Lung (tissue), 12 donors: ENCODE results near the gene TRPM4. TPM values are rescaled to one million over a fixed set of nuclear protein-coding genes. Genes with fewer than 3 reads are reported as not detected.

ENCODE experiments used
- ATAC-seq: fragments of 200-7000 bp; cut with Tn5 transposase; one replicate; pipeline ENCODE4 v1.9.1; 2020; ENCODE audit warnings: moderate number of reproducible peaks; ENCODE audit not compliant: insufficient read depth, low FRiP score
- DNase-seq, 3 donors: peaks; one replicate each; pipeline ENCODE4 v3.0.0-alpha.2; 2013 to 2017
- H3K27ac ChIP-seq, 2 donors: one replicate each; pipeline ENCODE4 v1.5.1; 2013; ENCODE audit warnings: mild to moderate bottlenecking in 2 of 2, moderate library complexity in 2 of 2, control low read depth in 1 of 2, inconsistent platforms in 1 of 2, low read depth in 1 of 2, low read length in 1 of 2
- H3K27me3 ChIP-seq, 3 donors: one replicate each; pipeline ENCODE4 v1.5.1; 2013; ENCODE audit warnings: low read length in 2 of 3; ENCODE audit not compliant: control insufficient read depth in 3 of 3, insufficient read depth in 3 of 3
- H3K36me3 ChIP-seq, 4 donors: one replicate each; pipeline ENCODE4 v1.5.1; 2013; ENCODE audit warnings: low read length in 4 of 4, mild to moderate bottlenecking in 1 of 4, moderate library complexity in 1 of 4; ENCODE audit not compliant: control insufficient read depth in 4 of 4, insufficient read depth in 4 of 4
- H3K4me1 ChIP-seq, 5 donors: one replicate each; pipeline ENCODE4 v1.5.1; 2013; ENCODE audit warnings: low read length in 5 of 5, mild to moderate bottlenecking in 2 of 5, moderate library complexity in 1 of 5; ENCODE audit not compliant: control insufficient read depth in 5 of 5, insufficient read depth in 5 of 5
- H3K4me3 ChIP-seq: one replicate; pipeline ENCODE4 v1.5.1; 2013; ENCODE audit warnings: mild to moderate bottlenecking, control low read depth, moderate library complexity
- H3K9ac ChIP-seq, 2 donors: one replicate each; pipeline ENCODE4 v1.5.1; 2013; ENCODE audit warnings: low read length in 2 of 2, control low read depth in 1 of 2; ENCODE audit not compliant: insufficient read depth in 1 of 2
- H3K9me3 ChIP-seq, 4 donors: one replicate each; pipeline ENCODE4 v1.5.1; 2013; ENCODE audit warnings: low read length in 3 of 4, mild to moderate bottlenecking in 1 of 4, moderate library complexity in 1 of 4; ENCODE audit not compliant: control insufficient read depth in 4 of 4, insufficient read depth in 3 of 4
- CTCF ChIP-seq: IDR thresholded peaks from 2 replicates; pipeline ENCODE4 v1.5.1; 2012; ENCODE audit warnings: mild to moderate bottlenecking; ENCODE audit errors: control extremely low read depth, extremely low read depth
- WGBS, 2 donors: extraction: QIAGEN DNeasy Blood & Tissue Kit; methylation state at CpG; one replicate each; pipeline ENCODE4 v1.1.7; 2013; 5-methylcytosine and 5-hydroxymethylcytosine counted together
- polyA plus RNA-seq, 2 donors: library from polyadenylated mRNA; stranded (reverse); fragments of 200-250 nt; gene quantifications; one replicate each; pipeline ENCODE4 v1.2.1, GENCODE V29; 2013
- total RNA-seq, 2 donors: library from RNA; depleted of rRNA in 1 of 2; stranded (reverse); fragments of >200 nt in 1 of 2; gene quantifications; one replicate each; pipeline ENCODE4 v1.2.1, GENCODE V29; 2014 to 2021
- donor health status: control.
- donor health status: control.
- donor health status: Bipolar disorder and iron deficiency.
- donor health status: healthy.
- donor health status: DM: yes; HTN: yes; CAD: no.

Gene TRPM4
- total and polyA plus RNA-seq, 4 donors = 15.6 to 70.1 (median 22.4) TPM

- DNase-seq = no peak
- TF ChIP-seq CTCF = no peak
Measured at GRCh38 chr19:49110567-49110966, 47.0 kb upstream of the TRPM4 start.

GRCh38 chr19:49111218-49111998 lies 46.2 kb upstream of the TRPM4 start:
- no peak overlapping the region for H3K9ac ChIP-seq
- H3K4me3 ChIP-seq = no peak overlapping the region
- H3K4me1 ChIP-seq = peaks cover 0 to 9% (median 5%) of the 10 kb centered on the region in 5 donors
- peaks cover 11 to 27% (median 12%) of the 10 kb centered on the region in 4 donors for H3K36me3 ChIP-seq
- ATAC-seq = no peak
- H3K27me3 ChIP-seq = no peaks in the 10 kb centered on the region
- no peak for TF ChIP-seq CTCF
- no peak for DNase-seq
- no peaks in the 10 kb centered on the region for H3K9me3 ChIP-seq
- H3K27ac ChIP-seq = no peak overlapping the region
- 81 to 84% methylated on average over 11 of the region's 11 CpGs for WGBS, 2 donors

More at GRCh38 chr19:49110567-49110966, 47.0 kb upstream of the TRPM4 start:
- 41 to 52% methylated on average over 3 of the region's 3 CpGs for WGBS, 2 donors
- Histone ChIP-seq H3K4me1 (peaks cover 0 to 9% (median 5%) of the 10 kb centered on the region in 5 donors), H3K27ac (no peak overlapping the region), H3K4me3 (no peak overlapping the region), H3K27me3 (no peaks in the 10 kb centered on the region), H3K9me3 (no peaks in the 10 kb centered on the region), H3K36me3 (peaks cover 12 to 33% (median 15%) of the 10 kb centered on the region in 4 donors), H3K9ac (no peak overlapping the region)
- no peak for ATAC-seq

GRCh38 chr19:49113762-49114629 lies 43.6 kb upstream of the TRPM4 start, which contains the start of gene LIN7B:
LIN7B (plus strand) TSS chr19:49114370; CDS start chr19:49114405, 35 bp downstream.
- WGBS, 2 donors = 0 to 1% methylated on average over 55 to 66 of the region's 66 CpGs
- H3K9ac ChIP-seq = no peak within 1 kb of the TSS

More at GRCh38 chr19:49113762-49114629, 43.6 kb upstream of the TRPM4 start, which contains the start of gene LIN7B:
- H3K4me1 ChIP-seq = peaks cover 0 to 16% (median 8%) of the 10 kb centered on the region in 5 donors
- no peaks in the 10 kb centered on the region for H3K9me3 ChIP-seq
- peak within 1 kb of the TSS; percentile 78 for H3K4me3 ChIP-seq
- peak; percentile 60 for ATAC-seq
- peak within 1 kb of the TSS; percentile 11 to 63 for H3K27ac ChIP-seq
- TF ChIP-seq CTCF = peak; percentile 21
- peak; percentile 75 to 84 (median 83) for DNase-seq
- H3K36me3 ChIP-seq = peaks cover 0 to 3% (median 0%) of the 10 kb centered on the region in 4 donors
- no peaks in the 10 kb centered on the region for H3K27me3 ChIP-seq
